Activated CD4-positive, alpha-beta memory T cell treated with anti-CD3 and anti-CD28 coated beads, Interleukin-2, amount 10 ng/mL, durations not matched to agents 7 days and 5 days (primary cell): ENCODE measurements around the gene STKLD1. TPM values are rescaled to one million over a fixed set of nuclear protein-coding genes. Genes with fewer than 3 reads are reported as not detected.
A peak's percentile ranks its signal among the peaks of the same experiment; 100 is the strongest.
"Not testable (repeated sequence)": the region's sequence is repeated elsewhere in the genome, so short reads cannot be mapped to it uniquely, and the experiment has no call there.

ENCODE experiments used
- CTCF ChIA-PET: fragments of 350-600 bp; sonication (Branson Sonifier 250); formaldehyde crosslinking; loops from one replicate; lab custom pipeline; 2021; ENCODE audit warnings: antibody characterized with exemption, inconsistent platforms; lab: Charles Lee
- POLR2A ChIA-PET: fragments of 350-600 bp; sonication (Branson Sonifier 250); formaldehyde crosslinking; loops from one replicate; lab custom pipeline; 2021; ENCODE audit warnings: antibody characterized with exemption; lab: Charles Lee
- DNase-seq: peaks from one replicate; pipeline ENCODE4 v3.0.0-alpha.2; 2020
- H3K27ac Mint-ChIP-seq: one replicate; pipeline ENCODE4 v1.8.0; 2021; ENCODE audit warnings: mild to moderate bottlenecking, mixed read lengths
- H3K27me3 Mint-ChIP-seq: one replicate; pipeline ENCODE4 v1.8.0; 2021; ENCODE audit warnings: mixed read lengths
- H3K36me3 Mint-ChIP-seq: one replicate; pipeline ENCODE4 v1.8.0; 2021; ENCODE audit warnings: low read depth, mixed read lengths
- H3K4me1 Mint-ChIP-seq: one replicate; pipeline ENCODE4 v1.8.0; 2021; ENCODE audit warnings: mixed read lengths
- H3K4me3 Mint-ChIP-seq: one replicate; pipeline ENCODE4 v1.8.0; 2021; ENCODE audit warnings: mild to moderate bottlenecking, mixed read lengths
- H3K9me3 Mint-ChIP-seq: one replicate; pipeline ENCODE4 v1.8.0; 2021; ENCODE audit warnings: mixed read lengths
- total RNA-seq, 2 experiments: library from RNA; stranded (reverse); gene quantifications; one replicate each; pipeline ENCODE4 v1.2.3, GENCODE V29; 2021

Gene STKLD1
- total RNA-seq: under 1 TPM; 0.65 to 0.71 TPM

DNA sequence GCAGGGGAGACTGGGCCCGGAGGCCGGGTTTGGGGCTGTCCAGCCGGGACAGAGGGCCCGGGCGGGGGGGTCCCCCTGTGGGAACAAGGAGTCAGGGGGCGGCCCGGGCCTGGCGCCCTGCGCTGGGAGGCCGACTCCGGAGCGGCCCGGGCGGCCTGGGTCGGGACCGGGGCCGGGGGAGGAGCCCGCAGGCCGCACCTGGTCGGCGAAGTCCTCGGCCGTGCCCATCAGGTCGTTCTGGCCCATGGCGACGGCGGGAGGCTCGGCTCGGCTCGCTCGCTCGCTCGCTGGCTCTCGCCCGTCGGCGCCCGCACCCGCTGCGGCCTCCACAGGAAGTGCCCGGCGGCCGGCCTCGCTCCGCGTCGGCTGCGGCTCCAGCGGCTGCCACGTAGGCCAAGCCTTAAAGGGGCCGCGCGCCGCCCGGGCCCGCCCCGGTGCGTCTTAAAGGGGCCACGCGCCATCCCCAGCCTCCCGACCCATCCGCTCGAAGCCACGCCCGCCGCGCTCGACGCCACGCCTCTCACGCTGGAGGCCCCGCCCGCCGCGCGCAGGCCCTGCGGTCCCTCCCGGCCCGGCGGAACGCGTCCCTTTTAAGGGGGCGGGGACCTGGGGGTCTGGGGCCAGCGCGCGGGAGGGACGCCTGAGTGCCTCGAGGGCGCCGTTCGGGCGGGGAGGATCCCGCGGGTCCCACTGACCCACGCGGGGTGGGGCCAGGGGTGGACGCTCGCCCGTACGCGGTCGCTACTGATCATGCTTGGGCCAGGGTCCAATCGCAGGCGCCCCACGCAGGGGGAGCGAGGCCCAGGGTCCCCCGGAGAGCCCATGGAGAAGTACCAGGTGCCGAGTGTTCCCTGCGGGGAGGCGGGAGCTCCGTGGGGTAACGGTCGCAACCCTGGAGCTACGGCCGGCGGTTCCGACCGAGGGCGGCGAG is at the start of gene STKLD1, which contains the start of gene SURF4:
Gene STKLD1 (plus strand): TSS at position 643 of the 931 bp plus-strand sequence. CDS start 108 bp downstream, at position 751.
Gene SURF4 (minus strand): TSS at position 337 of the 931 bp plus-strand sequence. CDS start 91 bp downstream, at position 246.
- peak; percentile 96 for DNase-seq
- CTCF ChIA-PET: interaction anchor here (1.4 to 6.3 kb wide), 5 partner anchors 20 to 137 kb away, joined by 4 to 59 read pairs (median 5); partner anchors contain the start of genes MED22, RPL7A, SURF1 and SURF2
- no peaks in the 10 kb centered on the region for H3K9me3 Mint-ChIP-seq
- peak within 1 kb of the TSS; percentile 97 for H3K27ac Mint-ChIP-seq
- peaks cover 2% of the 10 kb centered on the region for H3K27me3 Mint-ChIP-seq
- POLR2A ChIA-PET: interaction anchor here (0.7 to 11.6 kb wide), 14 partner anchors 10 to 346 kb away, joined by 3 to 397 read pairs (median 4); partner anchors contain the start of genes GTF3C5, MED22, RPL7A and SURF1
- peaks cover 32% of the 10 kb centered on the region for H3K36me3 Mint-ChIP-seq
- peaks cover 36% of the 10 kb centered on the region for H3K4me1 Mint-ChIP-seq
- peak within 1 kb of the TSS; percentile 83 for H3K4me3 Mint-ChIP-seq

GRCh38 chr9:133327021-133327420 is 49.1 kb upstream of the STKLD1 start:
- peaks cover 17% of the 10 kb centered on the region for H3K36me3 Mint-ChIP-seq
- H3K4me1 Mint-ChIP-seq, CTCF ChIA-PET, H3K27me3 Mint-ChIP-seq, H3K9me3 Mint-ChIP-seq, H3K4me3 Mint-ChIP-seq, POLR2A ChIA-PET, H3K27ac Mint-ChIP-seq, DNase-seq: not testable (repeated sequence)

DNA sequence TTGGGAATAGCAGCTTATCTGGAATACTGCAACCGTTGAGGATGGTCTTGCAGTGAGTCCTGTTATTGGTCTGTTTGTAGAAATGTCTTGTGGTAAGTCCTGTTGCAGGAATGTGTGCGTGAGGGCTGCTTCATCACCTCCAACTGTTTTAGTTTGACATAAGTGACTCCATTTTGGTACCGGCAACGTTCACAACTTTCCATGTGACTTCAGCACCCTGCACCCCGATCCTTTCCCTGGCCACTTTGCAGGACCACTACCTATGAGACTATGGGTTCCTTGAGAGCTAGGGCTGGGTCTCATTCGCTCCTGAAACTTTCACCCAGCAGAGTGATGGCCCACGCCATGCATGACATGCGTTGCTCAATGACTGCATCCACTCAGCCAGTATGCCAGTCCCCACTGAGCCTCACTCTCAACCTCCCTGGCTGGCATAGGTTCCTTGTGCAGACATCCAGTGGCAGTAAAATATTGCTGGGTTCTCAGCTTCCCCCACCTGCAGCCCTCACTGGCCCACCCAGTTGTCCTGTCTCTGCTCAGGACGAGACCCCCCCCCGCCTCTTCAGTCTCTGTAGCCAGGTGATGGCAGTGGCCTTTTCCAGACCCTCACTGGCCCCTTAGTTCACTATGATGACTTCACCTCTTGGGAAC is 48.2 kb upstream of the STKLD1 start:
- H3K27me3 Mint-ChIP-seq: no peaks in the 10 kb centered on the region
- DNase-seq: no peak
- POLR2A ChIA-PET: no interaction called here
- no peaks in the 10 kb centered on the region for H3K4me1 Mint-ChIP-seq
- H3K4me3 Mint-ChIP-seq: no peak overlapping the region
- H3K27ac Mint-ChIP-seq: no peak overlapping the region
- CTCF ChIA-PET: no interaction called here
- H3K36me3 Mint-ChIP-seq: peaks cover 24% of the 10 kb centered on the region
- H3K9me3 Mint-ChIP-seq: no peaks in the 10 kb centered on the region

- H3K27ac Mint-ChIP-seq, H3K9me3 Mint-ChIP-seq, H3K4me1 Mint-ChIP-seq, DNase-seq, H3K4me3 Mint-ChIP-seq, H3K27me3 Mint-ChIP-seq: not testable (repeated sequence)
- ChIA-PET POLR2A (interaction anchor here (0.8 to 1.3 kb wide), 3 partner anchors 18 to 46 kb away, joined by 3 to 4 read pairs (median 3); partner anchors contain the start of gene MED22), CTCF (interaction anchor here (0.8 to 2.8 kb wide), 7 partner anchors 18 to 149 kb away, joined by 3 to 16 read pairs (median 3); partner anchors contain the start of genes MED22, RPL7A and STKLD1)
- peaks cover 37% of the 10 kb centered on the region for H3K36me3 Mint-ChIP-seq
Observed at GRCh38 chr9:133329306-133330156, 46.6 kb upstream of the STKLD1 start.

DNA sequence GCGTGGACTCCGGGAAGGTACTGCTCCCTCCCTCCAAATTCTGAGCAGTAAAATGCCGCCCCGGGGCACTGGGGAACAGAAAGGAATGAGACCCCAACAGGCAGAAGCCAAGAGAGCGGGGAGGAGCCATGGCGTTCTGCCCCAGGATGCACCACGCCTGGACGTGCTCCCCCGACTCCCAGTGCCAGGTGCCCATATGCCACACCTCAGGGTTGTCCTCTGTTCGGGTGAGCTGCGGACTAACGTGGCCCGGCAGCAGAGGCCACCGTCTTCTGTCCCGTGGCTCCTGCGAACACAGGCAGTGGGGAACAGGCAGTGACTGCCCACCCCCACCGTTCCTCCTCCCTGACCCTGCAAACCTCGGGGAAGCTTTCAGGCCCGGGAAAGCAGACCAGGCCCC is 44.9 kb upstream of the STKLD1 start:
- Mint-ChIP-seq H3K27me3 (no peaks in the 10 kb centered on the region), H3K9me3 (no peaks in the 10 kb centered on the region), H3K4me1 (peaks cover 23% of the 10 kb centered on the region), H3K27ac (no peak overlapping the region), H3K36me3 (peaks cover 50% of the 10 kb centered on the region), H3K4me3 (no peak overlapping the region)
- no peak for DNase-seq
- POLR2A ChIA-PET: interaction anchor here (1.5 kb wide), 1 partner anchor 9 kb away, joined by 4 read pairs; no protein-coding TSS in a partner anchor
- CTCF ChIA-PET: interaction anchor here (1.1 to 2.8 kb wide), 3 partner anchors 9 to 145 kb away, joined by 4 to 16 read pairs (median 7); no protein-coding TSS in a partner anchor

GRCh38 chr9:133331641-133332380 is 44.4 kb upstream of the STKLD1 start:
- ChIA-PET POLR2A (interaction anchor here (0.8 to 4.0 kb wide), 3 partner anchors 9 to 39 kb away, joined by 3 to 31 read pairs (median 4); partner anchors contain the start of genes MED22 and RPL7A), CTCF (no interaction called here)
- Mint-ChIP-seq H3K4me3 (no peak overlapping the region), H3K4me1 (peaks cover 28% of the 10 kb centered on the region), H3K9me3 (no peaks in the 10 kb centered on the region), H3K27me3 (no peaks in the 10 kb centered on the region), H3K27ac (no peak overlapping the region), H3K36me3 (peaks cover 53% of the 10 kb centered on the region)
- DNase-seq: no peak

DNA sequence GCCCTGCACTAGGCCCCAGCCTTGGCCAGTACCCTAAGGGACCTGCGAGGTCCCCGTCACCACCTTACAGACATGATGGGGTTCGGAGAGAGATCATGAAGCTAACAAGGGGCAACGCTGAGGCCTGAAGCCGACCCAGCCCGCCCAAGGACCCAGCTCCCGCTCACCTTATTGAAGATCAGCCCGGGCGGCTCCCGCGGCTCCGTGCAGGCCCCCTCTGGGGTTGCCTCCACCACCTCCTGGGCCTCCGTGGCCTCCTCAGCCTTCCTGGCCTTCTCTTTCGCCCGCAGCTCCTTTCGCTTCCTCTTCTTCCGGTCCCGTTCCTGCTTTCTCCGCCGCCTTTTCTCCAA is 43.8 kb upstream of the STKLD1 start:
- no peak overlapping the region for H3K27ac Mint-ChIP-seq
- no peak for DNase-seq
- ChIA-PET CTCF (interaction anchor here (0.5 kb wide), 1 partner anchor 143 kb away, joined by 3 read pairs; no protein-coding TSS in a partner anchor), POLR2A (interaction anchor here (0.8 to 4.0 kb wide), 2 partner anchors 16 to 39 kb away, joined by 3 to 31 read pairs; partner anchors contain the start of genes MED22 and RPL7A)
- no peaks in the 10 kb centered on the region for H3K9me3 Mint-ChIP-seq
- peaks cover 53% of the 10 kb centered on the region for H3K36me3 Mint-ChIP-seq
- H3K27me3 Mint-ChIP-seq: no peaks in the 10 kb centered on the region
- peaks cover 31% of the 10 kb centered on the region for H3K4me1 Mint-ChIP-seq
- no peak overlapping the region for H3K4me3 Mint-ChIP-seq

- ChIA-PET POLR2A (interaction anchor here (1.3 to 4.0 kb wide), 2 partner anchors 15 to 38 kb away, joined by 3 to 31 read pairs; partner anchors contain the start of genes MED22 and RPL7A), CTCF (no interaction called here)
- Mint-ChIP-seq H3K4me3 (no peak overlapping the region), H3K36me3 (peaks cover 53% of the 10 kb centered on the region), H3K4me1 (peaks cover 31% of the 10 kb centered on the region), H3K27me3 (no peaks in the 10 kb centered on the region), H3K9me3 (no peaks in the 10 kb centered on the region), H3K27ac (no peak overlapping the region)
- DNase-seq: no peak
Observed at GRCh38 chr9:133333011-133333410, 43.2 kb upstream of the STKLD1 start.

DNA sequence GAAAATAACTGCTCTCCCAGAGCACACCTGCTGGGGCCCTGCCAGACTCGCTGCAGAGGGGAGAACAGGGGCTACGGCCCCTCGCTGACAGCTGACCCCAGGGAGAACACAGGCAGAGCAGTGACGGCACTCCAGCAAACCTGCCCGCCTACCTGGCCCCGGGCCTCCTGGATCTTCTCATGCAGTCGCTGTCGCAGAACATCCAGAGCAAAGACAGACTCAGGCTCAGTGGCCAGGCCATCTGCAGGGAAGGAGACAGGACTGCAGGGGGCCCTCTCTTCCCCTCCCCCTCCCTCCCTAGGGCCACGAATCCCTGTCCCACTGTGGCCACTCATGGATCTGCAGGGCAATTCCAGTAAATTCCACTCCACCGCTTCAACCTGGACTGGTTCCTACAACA is 42.6 kb upstream of the STKLD1 start:
- ChIA-PET POLR2A (interaction anchor here (1.3 to 4.0 kb wide), 2 partner anchors 15 to 37 kb away, joined by 3 to 31 read pairs; partner anchors contain the start of genes MED22 and RPL7A), CTCF (interaction anchor here (1.6 kb wide), 1 partner anchor 37 kb away, joined by 5 read pairs; no protein-coding TSS in a partner anchor)
- no peaks in the 10 kb centered on the region for H3K27me3 Mint-ChIP-seq
- H3K9me3 Mint-ChIP-seq: no peaks in the 10 kb centered on the region
- H3K27ac Mint-ChIP-seq: no peak overlapping the region
- H3K4me1 Mint-ChIP-seq: peaks cover 31% of the 10 kb centered on the region
- DNase-seq: no peak
- peaks cover 53% of the 10 kb centered on the region for H3K36me3 Mint-ChIP-seq
- no peak overlapping the region for H3K4me3 Mint-ChIP-seq

- ChIA-PET POLR2A (interaction anchor here (1.3 to 4.0 kb wide), 3 partner anchors 14 to 37 kb away, joined by 3 to 31 read pairs (median 4); partner anchors contain the start of genes MED22 and RPL7A), CTCF (interaction anchor here (1.6 kb wide), 2 partner anchors 14 to 37 kb away, joined by 5 to 7 read pairs; partner anchors contain the start of genes MED22 and RPL7A)
- Mint-ChIP-seq H3K4me1 (peaks cover 33% of the 10 kb centered on the region), H3K27ac (no peak overlapping the region), H3K36me3 (peaks cover 58% of the 10 kb centered on the region), H3K27me3 (no peaks in the 10 kb centered on the region), H3K4me3 (no peak overlapping the region), H3K9me3 (no peaks in the 10 kb centered on the region)
- DNase-seq: no peak
Observed at GRCh38 chr9:133334161-133334560, 42.0 kb upstream of the STKLD1 start.

DNA sequence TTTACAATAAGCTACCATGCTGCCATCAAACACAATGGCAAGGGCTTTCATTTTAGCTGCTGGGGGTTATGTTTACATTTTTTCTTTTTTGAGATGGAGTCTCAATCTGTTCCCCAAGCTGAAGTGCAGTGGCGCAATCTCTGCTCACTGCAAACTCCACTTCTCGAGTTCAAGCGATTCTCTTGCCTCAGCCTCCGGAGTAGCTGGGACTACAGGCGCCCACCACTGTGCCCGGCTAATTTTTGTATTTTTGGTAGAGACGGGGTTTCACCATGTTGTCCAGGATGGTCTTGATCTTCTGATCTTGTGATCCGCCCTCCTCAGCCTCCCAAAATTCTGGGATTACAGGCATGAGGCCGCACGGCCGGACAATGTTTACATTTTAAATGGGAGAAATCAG is 41.3 kb upstream of the STKLD1 start:
- not testable (repeated sequence) for H3K27me3 Mint-ChIP-seq, H3K9me3 Mint-ChIP-seq, DNase-seq
- Mint-ChIP-seq H3K4me3 (peak overlapping the region; percentile 86), H3K36me3 (peaks cover 62% of the 10 kb centered on the region), H3K4me1 (peaks cover 39% of the 10 kb centered on the region), H3K27ac (peak overlapping the region; percentile 31)
- CTCF ChIA-PET: interaction anchor here (0.8 to 1.6 kb wide), 5 partner anchors 9 to 149 kb away, joined by 3 to 7 read pairs (median 5); partner anchors contain the start of genes MED22 and RPL7A
- POLR2A ChIA-PET: interaction anchor here (1.0 to 4.0 kb wide), 5 partner anchors 14 to 40 kb away, joined by 3 to 31 read pairs (median 4); partner anchors contain the start of genes MED22, RPL7A and SURF1
